HG03439 (cell line): ENCODE data around the gene FZD8.
"Not testable (repeated sequence)": the region's sequence is repeated elsewhere in the genome, so short reads cannot be mapped to it uniquely, and the experiment has no call there.

Experiments used
- ATAC-seq: cut with Tn5 transposase; IDR thresholded peaks from one replicate; pipeline ENCODE4 v1.9.1; 2021; ENCODE audit warnings: mild to moderate bottlenecking, moderate library complexity; ENCODE audit not compliant: unreplicated experiment

The FZD8 gene, protein sequence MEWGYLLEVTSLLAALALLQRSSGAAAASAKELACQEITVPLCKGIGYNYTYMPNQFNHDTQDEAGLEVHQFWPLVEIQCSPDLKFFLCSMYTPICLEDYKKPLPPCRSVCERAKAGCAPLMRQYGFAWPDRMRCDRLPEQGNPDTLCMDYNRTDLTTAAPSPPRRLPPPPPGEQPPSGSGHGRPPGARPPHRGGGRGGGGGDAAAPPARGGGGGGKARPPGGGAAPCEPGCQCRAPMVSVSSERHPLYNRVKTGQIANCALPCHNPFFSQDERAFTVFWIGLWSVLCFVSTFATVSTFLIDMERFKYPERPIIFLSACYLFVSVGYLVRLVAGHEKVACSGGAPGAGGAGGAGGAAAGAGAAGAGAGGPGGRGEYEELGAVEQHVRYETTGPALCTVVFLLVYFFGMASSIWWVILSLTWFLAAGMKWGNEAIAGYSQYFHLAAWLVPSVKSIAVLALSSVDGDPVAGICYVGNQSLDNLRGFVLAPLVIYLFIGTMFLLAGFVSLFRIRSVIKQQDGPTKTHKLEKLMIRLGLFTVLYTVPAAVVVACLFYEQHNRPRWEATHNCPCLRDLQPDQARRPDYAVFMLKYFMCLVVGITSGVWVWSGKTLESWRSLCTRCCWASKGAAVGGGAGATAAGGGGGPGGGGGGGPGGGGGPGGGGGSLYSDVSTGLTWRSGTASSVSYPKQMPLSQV

DNA sequence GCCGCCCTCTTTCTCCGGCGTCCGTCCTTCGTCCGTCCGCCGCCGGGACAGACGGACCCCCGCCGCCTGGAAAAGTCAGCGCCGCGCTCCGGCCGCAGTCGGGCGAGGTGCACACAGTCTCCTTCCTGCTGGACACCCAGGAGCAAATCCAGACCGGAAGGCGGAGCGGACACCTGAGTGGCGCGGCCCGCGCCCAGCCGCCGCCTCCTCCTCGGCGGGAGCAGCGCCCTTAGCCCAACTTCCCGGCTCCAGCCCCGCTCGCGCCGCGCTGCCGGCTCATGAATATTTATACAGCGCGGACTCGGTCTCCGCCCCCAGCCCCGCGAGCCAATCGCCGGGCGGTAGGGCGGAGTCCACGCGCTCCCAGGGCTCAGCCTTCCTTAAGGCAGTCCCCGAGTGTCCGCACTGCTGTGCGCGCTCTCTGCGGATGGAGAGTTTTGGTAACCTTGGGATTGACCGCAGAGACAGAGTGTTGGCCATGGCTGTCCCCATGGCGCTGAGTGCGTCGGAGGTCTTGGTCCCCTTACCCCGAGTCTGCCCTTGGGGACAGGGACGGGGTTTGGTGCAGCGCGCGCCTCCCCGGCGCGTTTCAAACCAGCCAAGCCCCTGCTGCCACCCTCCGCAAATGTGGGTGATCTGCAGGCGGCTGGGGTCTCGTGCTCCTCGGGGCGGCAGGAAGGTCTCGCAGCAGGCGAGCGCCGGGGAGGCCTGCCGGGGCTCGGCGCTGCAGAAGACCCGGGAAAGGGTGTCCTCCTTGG is at the start of gene FZD8:
Gene FZD8 (minus strand): TSS at position 262 of the 758 bp plus-strand sequence. CDS start 867 bp downstream, outside the sequence.
- ATAC-seq, result peak; percentile 90

DNA sequence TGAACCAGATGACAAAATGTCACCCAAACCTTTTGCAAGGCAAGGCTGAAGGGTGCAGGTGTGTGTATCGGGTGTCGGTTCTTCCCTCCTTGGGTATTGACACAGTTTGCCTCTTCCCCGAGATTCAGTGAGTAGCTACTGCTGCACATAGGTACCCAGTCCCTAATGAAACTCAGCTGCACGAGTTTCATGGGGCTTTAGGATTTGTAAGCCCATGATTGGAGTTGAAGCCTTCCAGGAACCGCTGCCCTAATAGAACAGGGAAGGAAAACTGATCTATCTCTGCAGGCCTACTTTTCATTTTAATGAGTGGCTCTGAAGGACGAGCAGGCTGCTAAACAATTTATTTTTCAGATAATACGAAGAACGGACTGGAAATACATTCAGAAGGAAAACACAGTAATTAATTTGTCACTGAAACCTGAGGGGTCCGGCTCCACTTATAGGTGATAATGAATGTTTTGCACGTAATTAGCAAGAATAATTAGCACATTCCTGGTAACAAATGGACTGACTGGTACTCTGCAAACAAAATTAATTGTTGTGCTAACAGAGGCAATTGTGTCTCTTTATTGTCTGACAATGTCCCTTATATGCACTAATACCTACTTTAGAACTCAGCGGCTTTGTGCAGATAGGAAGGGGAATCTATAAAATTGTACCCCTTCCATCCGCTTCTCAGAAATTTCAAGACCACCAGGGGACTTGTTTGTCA is 49.6 kb upstream of the FZD8 start:
- ATAC-seq, result no peak

DNA sequence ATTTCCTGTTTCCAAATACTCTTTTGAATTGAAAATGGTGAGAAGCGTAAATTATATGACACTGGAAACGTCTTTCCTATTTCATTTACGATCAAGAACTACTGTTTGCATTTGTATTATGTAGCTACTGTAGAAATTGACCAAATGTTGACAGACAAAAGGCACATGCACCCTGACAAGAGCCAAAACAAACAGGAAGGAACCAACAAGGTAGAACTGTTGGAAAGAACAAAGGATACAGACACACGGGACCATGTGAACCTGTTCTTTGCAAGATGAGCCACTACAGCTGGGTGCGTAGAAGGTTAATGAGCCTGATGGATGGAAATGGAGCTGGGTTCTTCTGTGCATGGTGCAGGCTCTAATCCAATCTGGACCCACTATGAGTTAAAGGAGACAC is 48.4 kb upstream of the FZD8 start:
- ATAC-seq, result no peak

DNA sequence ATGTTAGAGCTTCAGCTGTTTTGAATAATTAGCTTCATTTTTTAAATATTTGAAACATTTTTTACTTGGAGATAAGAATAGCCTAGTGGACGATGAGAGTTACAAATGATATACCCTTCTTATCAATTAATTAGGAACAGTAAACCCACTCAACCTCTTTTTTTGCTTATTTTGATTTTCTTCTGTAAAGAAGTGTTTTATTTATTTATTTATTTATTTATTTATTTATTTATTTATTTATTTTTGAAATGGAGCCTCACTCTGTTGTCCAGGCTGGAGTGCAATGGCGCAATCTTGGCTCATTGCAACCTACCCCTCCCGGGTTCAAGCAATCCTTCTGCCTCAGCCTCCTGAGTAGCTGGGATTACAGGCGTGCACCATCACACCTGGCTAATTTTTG is 43.8 kb upstream of the FZD8 start:
- not testable (repeated sequence) for ATAC-seq

DNA sequence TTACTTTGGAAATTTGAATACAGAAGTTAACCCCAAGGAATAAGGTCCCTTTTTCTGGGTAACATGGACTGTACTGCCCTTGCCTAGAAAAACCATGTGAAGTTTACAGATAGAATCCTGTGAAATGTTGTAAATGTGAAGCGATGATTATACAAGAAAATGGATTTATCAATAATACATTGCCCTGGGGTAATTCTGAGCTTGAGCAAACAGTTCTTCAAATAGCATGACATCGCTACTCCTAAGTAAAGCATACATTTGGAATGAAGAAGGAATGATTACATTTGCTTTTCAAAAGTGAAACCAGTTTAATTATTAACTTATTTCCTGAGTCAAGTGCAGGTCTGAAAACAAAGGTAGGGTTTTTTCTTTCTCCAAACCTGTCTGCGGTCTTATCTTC is 43.3 kb upstream of the FZD8 start:
- no peak for ATAC-seq

DNA sequence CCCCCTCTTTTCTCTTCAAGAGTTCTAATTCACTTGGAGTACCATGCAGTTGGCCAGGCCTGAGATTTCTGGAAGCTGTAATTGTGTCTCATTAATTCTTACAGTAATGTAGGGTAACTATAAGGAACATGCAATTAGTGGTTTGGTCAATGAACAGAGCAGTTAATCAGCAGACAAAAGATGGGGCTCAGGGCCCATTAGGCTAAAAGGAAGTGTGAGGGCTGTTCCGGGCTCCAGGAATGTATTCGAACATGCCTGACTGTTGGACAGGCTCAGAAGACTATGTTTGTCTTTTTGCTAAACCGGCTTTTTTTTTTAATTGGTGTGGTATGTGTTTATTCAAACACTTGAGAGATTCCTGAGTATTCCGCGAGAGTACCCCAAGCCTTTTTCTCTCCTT is 42.5 kb upstream of the FZD8 start:
- no peak for ATAC-seq

DNA sequence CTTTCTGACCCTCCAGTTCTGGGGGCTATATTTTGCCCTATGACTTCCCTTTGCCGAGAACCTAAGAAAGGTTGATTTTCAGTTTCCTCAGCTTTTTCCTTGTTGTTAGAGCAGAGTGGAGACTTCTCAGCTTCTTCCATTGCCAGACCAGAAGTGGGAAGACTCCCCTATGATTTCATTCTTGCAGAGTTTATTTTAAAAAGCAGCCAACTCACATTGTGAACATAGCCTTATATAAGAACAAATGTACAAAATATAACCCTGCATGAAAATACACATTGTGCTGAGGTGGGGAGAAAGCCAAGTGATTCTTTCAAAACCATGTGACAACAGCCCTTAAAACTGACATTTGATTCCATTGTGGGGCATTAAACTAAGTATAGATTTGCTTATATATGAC is 33.8 kb upstream of the FZD8 start:
- no peak for ATAC-seq

DNA sequence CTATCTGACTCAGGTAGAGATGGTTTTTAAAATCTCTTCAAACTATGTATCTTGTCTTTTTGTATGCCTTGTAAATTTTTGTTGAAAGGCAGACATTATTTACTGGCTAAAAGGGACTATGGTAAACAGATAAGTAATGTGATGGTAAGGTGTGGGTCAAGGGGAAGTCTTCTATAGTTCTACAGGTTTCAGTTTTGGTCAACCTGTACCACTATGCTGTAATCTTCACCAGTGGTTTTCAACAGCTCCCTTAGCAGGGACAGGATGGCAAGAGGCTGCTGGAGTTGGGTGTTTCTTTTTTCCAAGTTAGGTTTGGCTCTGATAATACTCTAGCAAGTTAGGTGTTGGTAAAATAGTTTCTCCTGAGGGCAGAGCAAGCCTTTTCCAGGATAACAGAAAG is 32.7 kb upstream of the FZD8 start:
- ATAC-seq, result no peak

DNA sequence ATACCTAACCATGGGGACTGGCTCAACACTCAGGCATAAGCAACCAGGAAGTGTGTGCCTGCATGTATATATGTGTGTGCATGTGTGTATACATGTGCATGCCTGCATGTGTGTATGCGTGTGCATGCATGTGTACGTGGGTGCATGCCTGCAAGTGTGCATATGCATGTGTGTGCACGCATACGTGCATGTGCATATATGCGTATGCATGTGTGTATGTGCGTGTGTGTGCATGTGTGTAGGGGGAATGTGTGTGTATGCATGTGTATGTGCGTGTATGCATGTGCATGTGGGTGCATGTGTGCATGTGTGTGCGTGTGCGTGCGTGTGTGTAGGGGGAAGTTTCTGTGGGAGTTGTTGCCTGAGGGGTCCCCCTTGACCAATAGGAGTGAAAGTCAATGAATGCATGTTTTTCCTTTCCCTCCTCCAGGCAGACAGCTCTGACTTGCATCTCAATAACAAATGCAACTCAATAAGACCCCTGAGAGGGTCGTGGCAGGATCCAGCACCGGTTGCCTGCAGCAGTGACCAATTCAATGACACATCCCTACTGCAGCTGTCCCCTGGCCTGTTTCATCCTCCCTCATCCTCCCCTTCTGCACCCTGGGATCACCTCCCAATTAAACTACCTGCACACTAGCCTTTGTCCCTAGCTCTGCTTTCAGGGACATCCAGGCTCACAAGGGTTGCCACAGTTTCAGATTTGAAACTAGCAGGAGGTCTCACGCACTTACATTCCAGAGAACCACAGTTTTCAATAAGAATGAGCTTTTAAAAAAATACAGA is 27.0 kb upstream of the FZD8 start:
- ATAC-seq, result no peak

DNA sequence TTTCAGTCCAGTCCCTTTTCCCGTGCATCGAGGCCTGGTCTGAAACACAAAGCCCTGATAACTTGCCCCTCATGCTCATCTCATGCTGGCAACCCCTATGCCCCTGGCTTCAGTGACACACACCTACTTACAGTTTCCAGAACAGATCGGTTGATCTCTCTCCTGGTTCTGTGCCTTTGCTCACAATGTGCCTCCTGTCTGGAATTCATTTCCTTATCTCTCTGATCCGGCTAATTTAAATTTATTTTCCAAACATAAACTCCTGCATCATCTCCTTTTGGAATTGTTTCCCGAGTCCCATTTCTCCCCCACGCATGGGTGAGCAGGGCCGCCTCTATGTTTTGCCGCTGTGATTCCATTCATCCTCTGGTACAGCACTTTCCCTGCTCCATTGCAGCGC is 25.9 kb upstream of the FZD8 start:
- no peak for ATAC-seq

DNA sequence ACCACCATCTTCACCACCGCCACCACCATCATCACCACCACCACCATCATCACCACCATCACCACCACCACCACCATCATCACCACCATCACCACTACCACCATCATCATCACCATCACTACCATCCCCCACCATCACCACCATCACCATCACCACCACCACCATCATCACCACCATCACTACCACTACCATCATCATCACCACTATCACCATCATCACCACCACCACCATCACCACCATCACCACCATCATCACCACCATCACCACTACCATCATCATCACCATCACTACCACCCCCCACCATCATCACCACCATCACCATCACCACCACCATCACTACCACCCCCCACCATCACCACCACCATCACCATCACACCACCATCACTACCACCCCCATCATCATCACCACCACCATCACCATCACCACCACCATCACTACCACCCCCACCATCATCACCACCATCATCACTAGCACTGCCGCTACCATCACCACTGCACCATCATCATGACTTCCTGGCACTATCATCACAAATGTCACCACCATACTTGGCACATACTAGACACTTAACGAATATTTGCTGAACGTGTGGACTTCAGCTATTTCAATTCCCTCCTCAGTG is 25.3 kb upstream of the FZD8 start:
- no peak for ATAC-seq

DNA sequence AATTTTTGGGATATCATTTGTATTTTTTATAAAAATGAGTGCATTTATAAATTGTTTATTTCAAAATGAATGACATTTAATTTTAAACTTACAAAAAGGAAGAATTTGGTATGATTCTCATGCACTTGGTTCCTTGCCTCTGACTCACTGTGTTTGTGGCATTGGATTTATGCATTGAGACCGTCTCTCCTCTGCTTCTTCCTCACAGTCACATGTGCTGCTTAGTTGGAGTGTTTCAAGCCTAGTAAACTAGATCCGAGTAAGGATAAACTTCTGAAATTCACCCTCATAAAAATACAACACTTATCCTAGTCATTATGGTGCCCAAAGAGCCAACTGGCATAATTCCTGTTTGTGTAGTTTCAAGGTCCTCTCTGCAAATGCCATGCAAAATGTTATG is 19.1 kb upstream of the FZD8 start:
- ATAC-seq, result no peak

DNA sequence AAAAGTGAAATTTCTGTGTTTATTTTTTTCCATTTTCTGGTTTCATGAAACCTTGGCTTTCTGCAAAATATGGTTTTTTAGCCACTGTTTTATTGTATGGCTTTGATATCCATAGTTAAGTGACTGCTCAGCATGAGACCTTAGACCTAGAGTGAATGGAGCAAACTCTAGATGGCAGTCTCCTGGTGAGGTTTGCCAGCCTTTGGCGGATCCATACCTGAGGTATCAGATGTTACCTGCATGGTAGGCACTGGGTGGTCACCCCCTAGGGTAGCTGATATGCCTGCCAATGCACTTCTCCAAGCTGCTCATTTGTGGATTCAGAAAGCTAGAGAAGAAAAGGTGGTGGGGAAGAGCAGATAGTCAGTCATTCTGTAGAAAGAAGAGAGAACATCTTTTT is 17.4 kb upstream of the FZD8 start:
- no peak for ATAC-seq

DNA sequence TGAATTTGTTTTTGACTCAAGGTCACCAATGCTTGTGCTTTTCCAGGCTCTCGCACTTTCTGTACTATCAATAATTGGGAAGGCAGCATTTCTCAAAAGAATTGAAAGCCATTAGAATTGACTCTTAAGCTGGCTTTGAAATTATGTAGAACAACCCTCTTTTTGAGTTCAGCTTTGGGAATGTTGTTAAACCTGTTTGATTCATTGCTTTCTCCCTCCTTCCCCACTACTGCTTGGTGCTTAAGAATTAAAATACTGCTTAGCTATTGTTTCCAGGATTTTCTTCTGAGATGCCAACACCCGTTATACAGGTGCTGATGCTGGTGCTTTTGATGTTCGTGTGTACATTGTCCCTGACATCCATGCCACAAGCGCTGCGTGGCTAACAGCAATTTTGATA is 15.5 kb upstream of the FZD8 start:
- ATAC-seq, result no peak

DNA sequence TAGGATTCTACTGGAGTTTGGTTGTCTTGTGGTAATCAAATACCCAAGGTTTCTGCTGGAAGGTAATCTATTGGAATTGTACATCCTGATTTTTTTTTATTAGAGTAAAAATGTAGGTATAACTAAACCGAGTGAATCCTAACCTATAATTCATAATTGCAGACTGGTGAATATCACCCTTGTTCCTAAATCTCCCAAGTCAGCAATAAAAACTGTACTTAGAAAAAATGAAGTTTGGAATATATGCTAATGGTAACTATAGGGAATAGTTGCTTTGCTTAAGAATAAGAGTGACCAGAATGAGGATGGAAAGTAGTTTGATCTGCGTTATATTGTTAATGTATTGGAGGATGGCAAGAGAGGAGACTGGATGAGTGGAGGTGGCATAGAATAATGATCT is 10.7 kb upstream of the FZD8 start:
- no peak for ATAC-seq

DNA sequence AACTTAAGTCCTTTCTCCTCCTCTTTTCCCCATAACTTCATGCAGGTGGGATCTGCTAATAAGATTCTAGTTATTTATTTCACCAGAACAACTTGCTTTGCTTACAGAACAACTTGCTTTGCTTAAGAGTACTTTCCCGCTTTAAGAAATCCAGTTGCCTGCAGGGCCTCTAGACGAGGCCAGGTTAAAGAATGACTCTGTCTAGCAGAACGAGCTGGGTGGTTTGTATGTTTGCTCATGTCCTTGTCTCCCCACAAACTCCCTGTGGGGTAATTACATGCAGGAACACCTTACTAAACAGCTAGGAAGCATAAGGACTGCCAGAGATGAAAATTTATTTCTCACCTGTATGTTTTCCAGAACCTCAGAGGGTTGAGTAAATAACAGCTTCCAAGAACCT is 8.8 kb upstream of the FZD8 start:
- no peak for ATAC-seq

DNA sequence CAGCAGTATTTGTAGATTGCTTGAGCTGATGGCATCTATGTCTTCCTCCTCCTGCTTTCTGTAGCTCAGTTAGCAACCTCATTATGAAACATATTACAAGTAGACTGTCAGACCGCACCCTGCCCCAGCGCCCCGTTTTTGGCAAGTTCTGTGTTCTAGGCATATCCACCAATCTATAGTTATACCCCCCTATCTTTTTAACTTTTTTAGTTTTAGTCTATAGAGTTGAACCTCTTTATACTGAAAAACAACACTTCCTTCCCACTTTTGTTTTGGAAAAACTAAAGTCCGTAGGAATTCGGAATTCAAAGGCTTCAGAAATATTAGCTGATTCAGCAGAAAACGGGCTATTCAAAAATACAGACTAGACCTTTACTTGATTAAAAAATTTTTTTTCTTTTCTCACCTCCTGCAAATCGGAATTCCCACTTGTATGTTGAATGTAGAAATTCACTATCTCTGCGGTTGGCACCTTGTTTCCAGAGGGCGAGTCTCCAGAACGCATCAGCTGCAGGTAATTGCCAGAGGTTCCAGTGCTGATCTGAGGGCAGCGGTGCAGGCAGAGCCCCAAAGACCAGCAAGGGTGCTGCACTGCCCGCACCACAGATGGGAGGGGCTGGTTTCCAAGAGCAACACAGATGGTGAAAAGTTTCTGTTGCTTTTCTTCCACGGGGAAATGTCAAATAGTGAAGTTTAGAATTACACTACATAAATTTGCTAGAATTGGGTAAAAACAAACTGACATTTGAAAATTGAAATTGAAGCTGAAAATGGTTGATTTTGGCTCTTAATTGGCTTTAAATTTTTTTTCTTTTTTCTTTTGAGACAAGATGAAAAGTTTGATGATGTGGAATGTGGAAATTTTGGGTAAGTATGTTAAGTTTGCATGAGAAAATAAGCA is 2.2 kb upstream of the FZD8 start:
- ATAC-seq, result no peak

DNA sequence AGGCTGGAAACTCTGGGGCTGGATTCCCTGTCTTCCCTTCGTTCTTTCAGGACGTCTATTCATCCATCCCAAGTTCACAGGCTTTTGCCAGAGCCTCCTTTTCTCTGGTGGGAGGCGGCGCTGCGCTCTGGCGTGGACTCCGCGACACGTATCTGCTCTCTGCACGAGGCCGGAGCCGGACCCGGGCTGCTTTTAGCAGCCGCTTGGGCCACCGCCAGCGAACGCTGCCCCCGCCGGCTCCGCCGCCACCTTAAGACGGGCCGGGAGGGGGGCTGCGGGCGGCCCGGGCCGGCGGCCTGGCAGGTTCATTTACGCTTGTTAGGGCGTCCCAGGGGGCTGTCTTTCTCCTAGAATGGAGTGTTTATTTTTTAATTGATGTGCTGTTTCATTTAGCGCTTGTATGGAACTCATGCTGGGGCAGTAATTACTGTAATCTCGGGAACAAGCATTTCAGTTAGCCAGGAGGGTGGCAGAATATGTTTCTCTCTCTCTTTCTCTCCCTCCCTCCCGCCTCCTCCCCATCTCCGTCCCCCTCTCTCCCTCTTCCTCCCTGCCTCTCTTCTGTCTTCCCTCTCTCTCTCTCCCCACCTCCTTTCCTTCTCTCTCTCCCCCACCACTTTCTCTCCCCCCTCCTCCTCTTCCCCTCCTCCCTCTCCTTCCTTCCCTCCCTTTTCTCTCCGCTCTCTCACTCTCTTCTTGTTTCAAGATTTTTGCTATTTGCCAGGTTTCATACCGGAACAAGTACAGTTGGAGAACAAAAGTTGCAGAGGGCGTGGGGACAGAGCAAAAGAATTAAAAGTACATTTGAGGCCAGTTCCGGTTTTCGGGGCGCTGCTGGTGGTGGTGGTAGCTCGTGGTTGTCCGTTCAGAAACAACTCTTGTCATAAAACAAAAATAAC is 1.3 kb upstream of the FZD8 start:
- no peak for ATAC-seq
